Measurements from ENCODE around the gene DDX56.

DNA sequence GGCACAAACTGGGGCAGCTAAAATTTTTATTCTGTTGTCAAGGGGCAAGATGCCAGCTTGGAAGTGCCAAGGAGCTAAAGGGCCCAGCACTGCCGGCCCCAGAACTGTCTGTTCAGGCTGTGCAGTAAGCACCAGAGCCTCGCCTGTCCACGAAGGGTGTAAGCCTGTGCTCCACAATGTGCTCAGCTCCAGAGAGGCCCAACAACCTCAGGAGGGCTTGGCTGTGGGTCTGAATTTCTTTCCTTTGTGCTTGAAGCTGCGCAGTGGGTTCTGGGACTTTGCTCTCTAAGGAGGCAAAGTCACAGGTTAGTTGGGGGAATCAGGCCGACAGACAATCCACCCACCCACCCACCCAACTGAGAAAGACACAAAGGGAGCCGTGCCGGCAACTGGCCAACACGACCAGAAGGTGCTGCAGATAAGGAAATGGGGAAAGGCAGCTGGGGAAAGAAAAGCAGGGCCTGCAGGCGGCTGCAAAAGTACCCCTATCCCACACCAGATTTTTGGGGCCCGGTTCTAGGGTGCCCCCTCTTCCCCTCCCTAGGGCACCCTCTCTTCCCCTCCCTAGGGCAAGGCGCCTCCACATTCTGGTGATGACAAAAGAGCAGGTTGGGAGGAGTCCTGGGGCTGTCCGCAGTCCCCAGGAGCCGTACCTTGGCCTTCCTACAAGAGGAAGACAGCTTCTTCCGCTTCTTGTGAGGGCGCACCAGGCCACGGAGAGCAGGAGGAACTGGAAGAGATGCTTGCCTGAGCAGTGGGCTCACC, 7.7 kb downstream of the DDX56 start:
- TF ChIP-seq CTCF (IDR thresholded peaks at IDR 0.05) (no peak), POLR2A (IDR thresholded peaks at IDR 0.05) (no peak)
